Bronchial epithelial cell (primary cell): ENCODE measurements around the gene KBTBD6. TPM values are rescaled to one million over a fixed set of nuclear protein-coding genes. Genes with fewer than 3 reads are reported as not detected.
"Not testable (repeated sequence)": the region's sequence is repeated elsewhere in the genome, so short reads cannot be mapped to it uniquely, and the experiment has no call there.

Experiments
- DNase-seq: peaks from one replicate; pipeline ENCODE4 v3.0.0-alpha.2; 2010; ENCODE audit warnings: low read depth
- FAIRE-seq: peaks from 2 replicates; lab custom pipeline; 2011; peaks lifted over from hg19 to GRCh38; lab: Jason Lieb, UNC
- H3K27me3 ChIP-seq: 2 replicates; pipeline ENCODE4 v1.5.1; 2011; ENCODE audit warnings: low read length; ENCODE audit not compliant: control insufficient read depth, insufficient read depth
- H3K36me3 ChIP-seq: 2 replicates; pipeline ENCODE4 v1.5.1; 2011; ENCODE audit warnings: low read length; ENCODE audit not compliant: control insufficient read depth, insufficient read depth
- H3K4me3 ChIP-seq: 2 replicates; pipeline ENCODE4 v1.5.1; 2011; ENCODE audit warnings: mild to moderate bottlenecking, low read depth, low read length, control low read depth
- total RNA-seq: library from RNA; depleted of rRNA; stranded (reverse); fragments of >200 nt; gene quantifications from 2 replicates; pipeline ENCODE4 v1.2.1, GENCODE V29; 2014
- TF ChIP-seq, protein P1 (sequence below): IDR thresholded peaks from 2 replicates; pipeline ENCODE4 v1.5.1; 2011; ENCODE audit warnings: mild to moderate bottlenecking, moderate library complexity, low read length, control low read depth, inconsistent platforms; ENCODE audit not compliant: insufficient read depth, severe bottlenecking

KBTBD6 gene, protein sequence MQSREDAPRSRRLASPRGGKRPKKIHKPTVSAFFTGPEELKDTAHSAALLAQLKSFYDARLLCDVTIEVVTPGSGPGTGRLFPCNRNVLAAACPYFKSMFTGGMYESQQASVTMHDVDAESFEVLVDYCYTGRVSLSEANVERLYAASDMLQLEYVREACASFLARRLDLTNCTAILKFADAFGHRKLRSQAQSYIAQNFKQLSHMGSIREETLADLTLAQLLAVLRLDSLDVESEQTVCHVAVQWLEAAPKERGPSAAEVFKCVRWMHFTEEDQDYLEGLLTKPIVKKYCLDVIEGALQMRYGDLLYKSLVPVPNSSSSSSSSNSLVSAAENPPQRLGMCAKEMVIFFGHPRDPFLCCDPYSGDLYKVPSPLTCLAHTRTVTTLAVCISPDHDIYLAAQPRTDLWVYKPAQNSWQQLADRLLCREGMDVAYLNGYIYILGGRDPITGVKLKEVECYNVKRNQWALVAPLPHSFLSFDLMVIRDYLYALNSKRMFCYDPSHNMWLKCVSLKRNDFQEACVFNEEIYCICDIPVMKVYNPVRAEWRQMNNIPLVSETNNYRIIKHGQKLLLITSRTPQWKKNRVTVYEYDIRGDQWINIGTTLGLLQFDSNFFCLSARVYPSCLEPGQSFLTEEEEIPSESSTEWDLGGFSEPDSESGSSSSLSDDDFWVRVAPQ
- total RNA-seq = 4.6 and 6.3 TPM in 2 replicates

DNA sequence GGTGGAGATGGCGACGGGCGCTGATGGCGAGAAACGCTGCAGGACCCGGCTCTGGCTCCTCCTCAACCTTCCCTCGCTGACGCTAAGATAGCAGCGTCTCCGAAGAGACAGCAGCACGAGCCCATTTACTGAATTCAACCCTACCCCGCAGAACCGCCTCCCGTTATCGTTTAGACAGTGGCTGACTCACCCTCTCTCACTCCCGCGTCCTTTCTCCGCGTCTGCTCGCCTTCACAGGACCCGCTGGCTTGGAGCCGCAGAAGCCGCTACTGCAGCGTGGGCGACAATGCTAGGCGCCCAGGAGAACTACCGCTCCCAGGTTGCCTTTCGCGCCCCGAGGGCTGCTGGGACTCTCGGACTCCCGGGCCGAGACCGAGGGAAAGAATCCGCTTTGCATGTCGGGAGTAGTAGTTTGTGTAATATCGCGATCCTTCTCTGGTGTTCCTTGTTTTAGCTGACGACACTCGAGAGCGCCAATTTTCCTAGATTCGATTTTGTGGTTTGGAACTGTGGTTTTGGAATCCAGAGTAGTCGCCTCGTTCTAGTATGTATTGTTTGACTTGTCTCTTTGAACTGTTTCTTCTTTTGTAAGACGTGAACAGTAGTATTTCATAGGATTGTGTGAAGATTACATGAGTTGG lies at the start of gene KBTBD6:
TSS of gene KBTBD6 (minus strand) at position 291 of the 641 bp plus-strand sequence. CDS start 291 bp downstream, outside the sequence.
- TF ChIP-seq, protein P1, sequence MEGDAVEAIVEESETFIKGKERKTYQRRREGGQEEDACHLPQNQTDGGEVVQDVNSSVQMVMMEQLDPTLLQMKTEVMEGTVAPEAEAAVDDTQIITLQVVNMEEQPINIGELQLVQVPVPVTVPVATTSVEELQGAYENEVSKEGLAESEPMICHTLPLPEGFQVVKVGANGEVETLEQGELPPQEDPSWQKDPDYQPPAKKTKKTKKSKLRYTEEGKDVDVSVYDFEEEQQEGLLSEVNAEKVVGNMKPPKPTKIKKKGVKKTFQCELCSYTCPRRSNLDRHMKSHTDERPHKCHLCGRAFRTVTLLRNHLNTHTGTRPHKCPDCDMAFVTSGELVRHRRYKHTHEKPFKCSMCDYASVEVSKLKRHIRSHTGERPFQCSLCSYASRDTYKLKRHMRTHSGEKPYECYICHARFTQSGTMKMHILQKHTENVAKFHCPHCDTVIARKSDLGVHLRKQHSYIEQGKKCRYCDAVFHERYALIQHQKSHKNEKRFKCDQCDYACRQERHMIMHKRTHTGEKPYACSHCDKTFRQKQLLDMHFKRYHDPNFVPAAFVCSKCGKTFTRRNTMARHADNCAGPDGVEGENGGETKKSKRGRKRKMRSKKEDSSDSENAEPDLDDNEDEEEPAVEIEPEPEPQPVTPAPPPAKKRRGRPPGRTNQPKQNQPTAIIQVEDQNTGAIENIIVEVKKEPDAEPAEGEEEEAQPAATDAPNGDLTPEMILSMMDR = no peak
- DNase-seq = peak; percentile 98
- Histone ChIP-seq H3K36me3 (no peaks in the 10 kb centered on the region), H3K4me3 (peak within 1 kb of the TSS; percentile 56), H3K27me3 (no peaks in the 10 kb centered on the region)
- FAIRE-seq = peak; percentile 82

DNA sequence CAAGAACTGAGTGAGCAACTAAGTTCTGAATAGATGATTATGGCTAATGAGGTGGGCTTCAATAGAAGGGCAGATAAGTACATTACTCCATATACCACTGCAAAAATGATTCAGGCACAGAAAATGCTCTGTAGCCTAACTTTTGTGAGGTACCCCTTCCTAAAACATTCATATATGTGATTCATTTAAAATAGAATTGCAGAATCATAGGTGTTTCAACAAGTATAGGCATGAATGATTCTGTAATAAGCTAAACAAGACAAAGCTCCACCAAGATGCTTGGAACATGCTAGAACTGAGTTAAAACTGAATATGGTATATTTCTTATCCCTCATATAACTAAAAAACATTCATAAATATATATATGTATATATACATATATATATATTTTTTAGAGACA lies 49.6 kb upstream of the KBTBD6 start:
- no peak overlapping the region for H3K4me3 ChIP-seq
- TF ChIP-seq, protein P1 = no peak
- no peaks in the 10 kb centered on the region for H3K36me3 ChIP-seq
- no peaks in the 10 kb centered on the region for H3K27me3 ChIP-seq
- DNase-seq (peak; percentile 95), FAIRE-seq (no peak)

DNA sequence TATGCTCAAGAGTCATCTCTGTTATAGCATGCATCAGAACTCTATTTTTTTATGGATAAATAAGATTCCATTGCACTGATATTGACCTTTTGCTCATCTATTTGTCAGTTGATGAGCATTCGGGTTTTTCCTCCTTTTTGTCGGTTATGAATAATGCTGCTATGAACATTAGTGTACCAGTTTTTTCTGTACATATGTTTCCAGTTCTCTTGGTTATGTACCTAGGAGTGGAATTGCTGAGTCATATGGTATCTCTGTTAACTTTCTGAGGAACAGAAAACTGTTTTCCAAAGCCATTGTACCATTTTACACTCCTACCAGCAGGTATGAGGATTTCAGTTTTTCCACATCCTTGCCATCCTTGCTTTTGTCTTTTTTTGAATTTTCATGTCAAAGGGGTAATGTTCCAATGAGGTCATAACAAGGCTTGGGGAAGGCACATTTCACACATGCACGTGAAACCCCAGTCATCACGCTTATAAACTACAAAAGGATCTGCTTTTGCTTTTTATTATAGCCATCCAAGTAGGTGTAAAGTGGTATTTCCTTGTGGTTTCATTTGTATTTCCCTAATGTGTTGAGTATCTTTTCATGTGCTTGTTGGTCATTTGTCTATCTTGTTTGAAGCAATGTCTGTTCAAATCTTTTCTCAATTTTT lies 47.1 kb upstream of the KBTBD6 start:
- peak; percentile 77 for DNase-seq

DNA sequence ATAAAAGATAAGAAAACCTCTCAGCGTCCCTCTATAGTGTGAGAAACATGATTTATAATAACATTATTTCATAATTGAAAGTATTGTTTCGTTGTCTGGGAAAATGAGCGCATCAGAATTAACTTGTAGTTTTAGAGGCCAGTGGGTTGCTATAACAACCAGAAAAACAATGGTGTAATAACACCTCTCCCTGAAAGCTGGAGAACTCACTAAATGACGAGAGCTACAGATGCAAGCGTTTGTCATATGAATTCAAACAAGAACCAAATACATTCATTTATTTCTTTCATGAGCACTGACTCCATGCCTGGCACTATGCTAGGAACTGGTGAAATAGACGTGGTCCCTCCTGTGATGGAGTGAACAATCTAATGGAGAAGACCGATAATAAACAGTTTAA lies 45.4 kb upstream of the KBTBD6 start:
- Histone ChIP-seq H3K4me3 (no peak overlapping the region), H3K27me3 (no peaks in the 10 kb centered on the region), H3K36me3 (no peaks in the 10 kb centered on the region)
- FAIRE-seq = no peak
- TF ChIP-seq, protein P1 = no peak
- DNase-seq = peak; percentile 14

More for the DNA sequence above, 47.1 kb upstream of the KBTBD6 start:
- TF ChIP-seq, protein P1 = no peak
- no peaks in the 10 kb centered on the region for H3K36me3 ChIP-seq
- FAIRE-seq = peak; percentile 64
- no peaks in the 10 kb centered on the region for H3K27me3 ChIP-seq
- H3K4me3 ChIP-seq = no peak overlapping the region

DNA sequence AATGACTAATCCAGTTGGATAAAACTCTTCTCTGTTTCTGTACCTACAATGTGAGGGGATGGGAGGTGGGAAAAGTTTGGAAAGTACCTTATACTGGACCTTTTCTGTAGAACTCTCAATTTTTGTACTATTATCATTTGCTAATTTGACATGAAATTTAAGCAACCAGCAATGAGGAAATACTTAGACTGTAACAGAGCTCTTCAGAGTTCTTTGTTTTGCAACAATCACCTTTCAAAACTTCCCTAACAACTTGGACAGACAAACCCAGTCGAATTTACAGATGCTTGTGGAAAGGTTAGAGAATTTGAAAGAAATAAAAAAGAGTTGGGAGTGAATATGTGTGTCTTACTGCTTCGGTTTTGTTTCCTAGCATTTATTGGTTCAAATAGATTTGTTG lies 45.0 kb upstream of the KBTBD6 start:
- no peak for FAIRE-seq
- no peak for DNase-seq
- H3K4me3 ChIP-seq = no peak overlapping the region
- no peaks in the 10 kb centered on the region for H3K36me3 ChIP-seq
- TF ChIP-seq, protein P1 = no peak
- no peaks in the 10 kb centered on the region for H3K27me3 ChIP-seq

DNA sequence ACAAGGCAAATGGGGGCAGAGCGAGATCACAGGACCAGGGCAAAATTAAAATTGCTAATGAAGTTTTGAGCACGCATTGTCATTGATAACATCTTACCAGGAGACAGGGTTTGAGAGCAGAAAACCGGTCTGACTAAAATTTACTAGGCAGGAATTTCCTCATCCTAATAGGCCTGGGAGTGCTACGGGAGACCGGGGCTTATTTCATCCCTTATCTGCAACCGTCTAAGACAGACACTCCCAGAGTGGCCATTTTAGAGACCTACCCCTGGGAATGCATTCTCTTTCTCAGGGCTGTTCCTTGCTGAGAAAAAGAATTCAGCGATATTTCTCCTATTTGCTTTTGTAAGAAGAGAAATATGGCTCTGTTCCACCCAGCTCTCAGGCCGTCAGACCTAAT lies 43.0 kb upstream of the KBTBD6 start:
- FAIRE-seq = not testable (repeated sequence)

More for the DNA sequence above, 43.0 kb upstream of the KBTBD6 start:
- DNase-seq, H3K36me3 ChIP-seq, H3K27me3 ChIP-seq, H3K4me3 ChIP-seq: not testable (repeated sequence)
